HCT116 (cell line): Measurements from ENCODE around the gene PLEKHA6. TPM values are rescaled to one million over a fixed set of nuclear protein-coding genes. Genes with fewer than 3 reads are reported as not detected.

Experiments used
- ATAC-seq: fragments of 200-7000 bp; cut with Tn5 transposase; 2 replicates; pipeline ENCODE4 v1.9.1; 2020; ENCODE audit warnings: mild to moderate bottlenecking, moderate library complexity
- BruUV-seq: library from RNA; stranded (reverse); fragments of 400-500 nt; replicated peaks from 2 replicates; lab custom pipeline; 2021; lab: Mats Ljungman, UMichigan
- CTCF ChIA-PET: fragments of 300-600 bp; sonication (Branson Sonifier 250); formaldehyde crosslinking; loops from one replicate; lab custom pipeline; 2021; ENCODE audit warnings: antibody characterized with exemption; lab: Charles Lee
- POLR2A ChIA-PET: fragments of 300-600, 350-600 bp; sonication (Branson Sonifier 250); formaldehyde crosslinking; loops from one replicate; lab custom pipeline; 2021; ENCODE audit warnings: antibody characterized with exemption; lab: Charles Lee
- RAD21 ChIA-PET, 2 experiments: fragments of 300-600 bp; sonication (Branson Sonifier 250); formaldehyde crosslinking; loops; one replicate each; lab custom pipeline; 2023; ENCODE audit warnings: low total read pairs in 2 of 2; ENCODE audit not compliant: uncharacterized antibody in 2 of 2, unreplicated experiment in 2 of 2, low non-redundant PET in 1 of 2; lab: Charles Lee
- DNase-seq: peaks from one replicate; pipeline ENCODE4 v3.0.0-alpha.2; 2010; ENCODE audit warnings: low read depth, low spot score
- H2AFZ ChIP-seq: fragments of 200-600 bp; shearing (Covaris generic), sonication (generic); 2 replicates; pipeline ENCODE4 v1.6.1; 2017; ENCODE audit warnings: low read depth, mixed run types, mixed read lengths, antibody characterized with exemption, low read length; ENCODE audit not compliant: poor library complexity, severe bottlenecking
- H3K27ac ChIP-seq: 2 replicates; pipeline ENCODE4 v1.5.1; 2012; ENCODE audit warnings: low read depth, low read length
- H3K27me3 ChIP-seq: fragments of 200-600 bp; sonication (generic); 2 replicates; pipeline ENCODE4 v1.6.1; 2016; ENCODE audit warnings: mixed run types, low read length, mixed read lengths; ENCODE audit not compliant: insufficient read depth
- H3K36me3 ChIP-seq, 2 experiments: fragments of 200-500 bp in 1 of 2; fragments of 200-600 bp in 1 of 2; sonication (Bioruptor generic) in 1 of 2; sonication (generic) in 1 of 2; 2 replicates each; pipeline versions ENCODE4 v1.5.1 to v1.6.1; 2014 to 2016; ENCODE audit warnings: low read length in 2 of 2, inconsistent platforms in 1 of 2, mixed read lengths in 1 of 2, mixed run types in 1 of 2; ENCODE audit not compliant: insufficient read depth in 2 of 2, control insufficient read depth in 1 of 2
- H3K4me1 ChIP-seq, 2 experiments: fragments of 200-600 bp in 1 of 2; sonication (generic) in 1 of 2; 2 replicates each; pipeline versions ENCODE4 v1.5.1 to v1.6.1; 2012 to 2017; ENCODE audit warnings: low read length in 2 of 2, inconsistent platforms in 1 of 2, mild to moderate bottlenecking in 1 of 2, mixed read lengths in 1 of 2, mixed run types in 1 of 2, moderate library complexity in 1 of 2; ENCODE audit not compliant: insufficient read depth in 2 of 2, control insufficient read depth in 1 of 2
- H3K4me2 ChIP-seq: fragments of 200-600 bp; sonication (generic); 2 replicates; pipeline ENCODE4 v1.6.1; 2017; ENCODE audit warnings: mixed run types, low read length, mixed read lengths
- H3K4me3 ChIP-seq, 2 experiments: fragments of 200-600 bp in 1 of 2; sonication (generic) in 1 of 2; replicated peaks in 1 of 2; 2 replicates each; pipeline ENCODE4 v1.5.1; 2011 to 2016; ENCODE audit warnings: low read length in 2 of 2, control low read depth in 1 of 2, low read depth in 1 of 2, mild to moderate bottlenecking in 1 of 2, mixed read lengths in 1 of 2, mixed run types in 1 of 2
- H3K79me2 ChIP-seq: fragments of 200-600 bp; sonication (generic); 2 replicates; pipeline ENCODE4 v1.6.1; 2017; ENCODE audit warnings: mild to moderate bottlenecking, mixed run types, low read length, moderate library complexity, mixed read lengths; ENCODE audit not compliant: insufficient read depth
- H3K9ac ChIP-seq: fragments of 200-600 bp; sonication (generic); 2 replicates; pipeline ENCODE4 v1.6.1; 2016; ENCODE audit warnings: low read length, mixed read lengths
- H3K9me2 ChIP-seq: fragments of 200-600 bp; sonication (generic), shearing (Covaris generic); 2 replicates; pipeline ENCODE4 v1.6.1; 2017; ENCODE audit warnings: mixed run types, mild to moderate bottlenecking, moderate library complexity; ENCODE audit not compliant: insufficient read depth
- H3K9me3 ChIP-seq, 2 experiments: fragments of 200-500 bp in 1 of 2; fragments of 200-600 bp in 1 of 2; sonication (Bioruptor generic) in 1 of 2; sonication (generic) in 1 of 2; 2 replicates each; pipeline ENCODE4 v1.6.1; 2014 to 2017; ENCODE audit warnings: low read length in 2 of 2, mixed read lengths in 2 of 2, inconsistent platforms in 1 of 2, low read depth in 1 of 2, mild to moderate bottlenecking in 1 of 2, mixed run types in 1 of 2, moderate library complexity in 1 of 2; ENCODE audit not compliant: control insufficient read depth in 1 of 2, insufficient read depth in 1 of 2
- H4K20me1 ChIP-seq: fragments of 200-600 bp; sonication (generic), shearing (Covaris generic); 2 replicates; pipeline ENCODE4 v1.6.1; 2017; ENCODE audit warnings: mixed run types, mild to moderate bottlenecking, moderate library complexity; ENCODE audit not compliant: insufficient read depth
- CBX3 ChIP-seq: IDR thresholded peaks from 2 replicates; pipeline ENCODE4 v1.6.1; 2012; ENCODE audit warnings: low read depth
- EGR1 ChIP-seq: IDR thresholded peaks from 2 replicates; pipeline ENCODE4 v1.6.1; 2012; ENCODE audit warnings: low read depth
- EZH2 ChIP-seq: fragments of 200-600 bp; sonication (generic); IDR thresholded peaks from 2 replicates; pipeline ENCODE4 v1.6.1; 2017; ENCODE audit warnings: antibody characterized with exemption, mixed run types
- EZH2phosphoT487 ChIP-seq: fragments of 200-600 bp; IDR thresholded peaks from 2 replicates; pipeline ENCODE4 v1.6.1; 2018; ENCODE audit warnings: antibody characterized with exemption, borderline replicate concordance
- JUND ChIP-seq: IDR thresholded peaks from 2 replicates; pipeline ENCODE4 v1.6.1; 2012
- MAX ChIP-seq: IDR thresholded peaks from 2 replicates; pipeline ENCODE4 v1.6.1; 2012
- POLR2A ChIP-seq: IDR thresholded peaks from 2 replicates; pipeline ENCODE4 v1.7.0; 2011; ENCODE audit warnings: borderline replicate concordance; ENCODE audit not compliant: insufficient read depth, insufficient read length; ENCODE audit errors: extremely low read depth
- POLR2AphosphoS5 ChIP-seq: IDR thresholded peaks from 2 replicates; pipeline ENCODE4 v1.6.1; 2011; ENCODE audit warnings: mild to moderate bottlenecking, low read depth, low read length, moderate library complexity
- RAD21 ChIP-seq: IDR thresholded peaks from 2 replicates; pipeline ENCODE4 v1.6.1; 2012; ENCODE audit warnings: low read depth, mild to moderate bottlenecking
- REST ChIP-seq: IDR thresholded peaks from 2 replicates; pipeline ENCODE4 v1.6.1; 2012; ENCODE audit warnings: low read depth
- SIN3A ChIP-seq: IDR thresholded peaks from 2 replicates; pipeline ENCODE4 v1.6.1; 2012; ENCODE audit warnings: low read depth
- SP1 ChIP-seq: IDR thresholded peaks from 2 replicates; pipeline ENCODE4 v1.6.1; 2012; ENCODE audit warnings: low read depth
- SRF ChIP-seq: IDR thresholded peaks from 2 replicates; pipeline ENCODE4 v1.6.1; 2012; ENCODE audit warnings: low read depth
- YY1 ChIP-seq: IDR thresholded peaks from 2 replicates; pipeline ENCODE4 v1.6.1; 2011; ENCODE audit warnings: low read length, low read depth, moderate library complexity, mild to moderate bottlenecking; ENCODE audit not compliant: insufficient replicate concordance; ENCODE audit errors: extremely low read depth
- ZBTB33 ChIP-seq: IDR thresholded peaks from 2 replicates; pipeline ENCODE4 v1.6.1; 2011; ENCODE audit warnings: mild to moderate bottlenecking, low read length, moderate library complexity; ENCODE audit not compliant: insufficient replicate concordance; ENCODE audit errors: extremely low read depth
- ZFX ChIP-seq: fragments of 450-650 bp; IDR thresholded peaks from 2 replicates; pipeline ENCODE4 v1.6.1; 2017
- intact Hi-C: fragments of 100-400 bp; cut with micrococcal nuclease; formaldehyde crosslinking; loops from 2 replicates; pipeline ENCODE4 v1.10.0; 2022
- total RNA-seq: library from RNA; stranded (reverse); gene quantifications from one replicate; pipeline ENCODE4 v1.2.1, GENCODE V29; 2021; ENCODE audit not compliant: unreplicated experiment

Gene PLEKHA6
- total RNA-seq, 1 experiment from 2014 or later = 13.1 TPM

- ChIA-PET CTCF (interaction anchor here (0.9 to 1.1 kb wide), 2 partner anchors 30 to 111 kb away, joined by 3 to 5 read pairs; no protein-coding TSS in a partner anchor), POLR2A (no interaction called here), RAD21 (no interaction called here)
- ATAC-seq (no peak), DNase-seq (no peak)
- H3K4me3 ChIP-seq = no peak overlapping the region
- BruUV-seq = no TSS peak
- no peaks in the 10 kb centered on the region for H3K9me3 ChIP-seq
- H3K27me3 ChIP-seq = no peaks in the 10 kb centered on the region
- H4K20me1 ChIP-seq = no peaks in the 10 kb centered on the region
- H3K36me3 ChIP-seq = peaks cover 0 to 13% of the 10 kb centered on the region in 2 experiments; a peak in 1 of 4 replicates
- H3K79me2 ChIP-seq = no peaks in the 10 kb centered on the region
- peaks cover 0 to under 1% of the 10 kb centered on the region in 2 experiments; a peak in 1 of 4 replicates for H3K4me1 ChIP-seq
- no peak overlapping the region for H3K9ac ChIP-seq
- TF ChIP-seq MAX = no peak
- no peak for TF ChIP-seq SP1
- TF ChIP-seq YY1 = no peak
- TF ChIP-seq EGR1 = no peak
- TF ChIP-seq CBX3 = no peak
- TF ChIP-seq RAD21 = no peak
- no peak for TF ChIP-seq ZBTB33
- TF ChIP-seq POLR2A = no peak
- no peak for TF ChIP-seq SRF
- TF ChIP-seq EZH2 = no peak
- no peak for TF ChIP-seq POLR2AphosphoS5
- TF ChIP-seq JUND = no peak
- TF ChIP-seq REST = no peak
- TF ChIP-seq SIN3A = no peak
- no peak for TF ChIP-seq EZH2phosphoT487
- TF ChIP-seq ZFX = no peak
- H3K4me2 ChIP-seq = no peak overlapping the region
- no peak overlapping the region for H2AFZ ChIP-seq
- H3K9me2 ChIP-seq = no peaks in the 10 kb centered on the region
- no peak overlapping the region for H3K27ac ChIP-seq
- intact Hi-C loops = no loop called here
Measured at GRCh38 chr1:204368996-204369726, 9.4 kb upstream of the PLEKHA6 start.
